H1 (cell line): ENCODE results near the gene RTN4RL1. TPM values are rescaled to one million over a fixed set of nuclear protein-coding genes. Genes with fewer than 3 reads are reported as not detected.

Experiments
- CBX8 ChIP-seq: fragments of 300-800, 300-1000 bp; sonication (generic); IDR thresholded peaks from 2 replicates; pipeline ENCODE4 v1.7.1; 2016; ENCODE audit warnings: low read depth, low read length, borderline replicate concordance
- CHD1 ChIP-seq: IDR thresholded peaks from 2 replicates; pipeline ENCODE4 v1.6.1; 2012; ENCODE audit warnings: low read depth, low read length, improper control_type of control experiment
- HDAC2 ChIP-seq, 2 experiments: fragments of 300-600 bp in 1 of 2; sonication (generic) in 1 of 2; IDR thresholded peaks; 2 replicates each; pipeline ENCODE4 v1.6.1; 2011 to 2012; ENCODE audit warnings: low read depth in 2 of 2, low read length in 2 of 2, mild to moderate bottlenecking in 2 of 2, moderate library complexity in 2 of 2, borderline replicate concordance in 1 of 2, inconsistent platforms in 1 of 2
- KDM1A ChIP-seq: fragments of 200-600, 300-600 bp; sonication (generic); IDR thresholded peaks from 2 replicates; pipeline ENCODE4 v1.7.1; 2016; ENCODE audit warnings: mild to moderate bottlenecking, low read length, borderline replicate concordance
- POLR2A ChIP-seq, 2 experiments: IDR thresholded peaks; 1 replicate in 1 of 2; 2 replicates in 1 of 2; pipeline ENCODE4 v1.6.1; 2011; ENCODE audit warnings: low read depth in 2 of 2, low read length in 2 of 2, mild to moderate bottlenecking in 2 of 2; ENCODE audit errors: control extremely low read depth in 1 of 2
- RAD21 ChIP-seq, 2 experiments: IDR thresholded peaks in 1 of 2; conservative IDR thresholded peaks in 1 of 2; 2 replicates each; pipeline ENCODE4 v1.6.1; 2011; ENCODE audit warnings: low read depth in 2 of 2, low read length in 2 of 2, improper control_type of control experiment in 1 of 2, inconsistent platforms in 1 of 2, mild to moderate bottlenecking in 1 of 2, moderate library complexity in 1 of 2
- TCF12 ChIP-seq: IDR thresholded peaks from 2 replicates; pipeline ENCODE4 v1.6.1; 2011; ENCODE audit warnings: low read depth, mild to moderate bottlenecking, low read length
- polyA plus RNA-seq, 7 experiments: library from polyadenylated mRNA; depleted of rRNA in 3 of 7; stranded (reverse) in 5 of 7; unstranded in 2 of 7; fragments of >200 nt in 5 of 7; fragments of 200-250 nt in 2 of 7; gene quantifications; 1 replicate in 5 of 7; 2 replicates in 1 of 7; 4 replicates in 1 of 7; pipeline versions ENCODE4 v1.2.1 to v1.2.3, GENCODE V29; 2011 to 2013; ENCODE audit warnings: missing spikeins in 2 of 7, mixed read lengths in 2 of 7
- total RNA-seq: library from RNA; stranded (reverse); fragmentation: NEBNext Ultra II Directional; extraction: Animal tissue kit (Norgen Biotek cat#: 25700); gene quantifications from 2 replicates; pipeline ENCODE4 v1.2.1, GENCODE V29; 2021

The RTN4RL1 gene
- total and polyA plus RNA-seq, 2 of the 8 experiments (the other 6 are each of a cell fraction or from before 2014, with no cell fraction given): 0.09 TPM; not detected in 1

DNA sequence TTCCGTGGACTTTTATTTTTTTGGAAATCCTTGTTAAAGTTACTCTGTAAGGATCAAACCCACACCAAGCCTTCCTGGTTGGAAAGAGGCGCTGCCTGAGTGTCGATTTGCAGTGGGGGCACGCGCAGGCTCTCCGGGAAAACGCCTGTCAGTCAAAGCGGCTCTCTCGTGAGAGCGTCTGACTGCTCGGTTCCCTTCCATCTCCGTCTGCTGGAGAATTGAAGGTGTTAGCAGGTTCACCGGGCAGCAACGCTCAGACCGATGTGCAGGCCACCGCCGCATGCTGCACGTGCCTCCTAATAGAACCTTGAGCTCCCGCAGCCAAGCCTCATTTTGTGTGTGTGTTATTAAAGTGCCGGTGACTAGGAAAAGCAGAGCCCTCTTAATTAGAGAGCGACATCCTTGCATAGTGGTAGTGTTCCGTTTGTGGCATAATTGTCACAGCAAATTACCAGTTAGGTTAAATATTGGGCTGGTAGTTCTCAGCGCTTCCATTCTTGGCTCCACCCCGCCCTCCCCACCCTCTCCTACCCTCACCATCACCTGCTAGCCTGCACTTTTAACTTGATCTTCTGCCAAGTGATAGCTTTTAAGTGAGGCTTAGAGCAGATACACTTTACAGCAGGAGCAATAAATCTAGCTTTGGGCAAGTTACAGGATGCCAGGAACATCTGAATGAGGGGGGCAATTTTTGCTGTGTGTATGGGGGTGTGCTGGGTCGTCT is 119.8 kb downstream of the RTN4RL1 start (continued):
- TF ChIP-seq HDAC2 (IDR thresholded peaks at IDR 0.05; ENCODE audit: borderline replicate concordance in 1 of 2, low read depth in 2 of 2, low read length in 2 of 2): no peak
- TF ChIP-seq KDM1A: no peak
- no peak for TF ChIP-seq TCF12
- TF ChIP-seq CHD1: no peak
- no peak for TF ChIP-seq RAD21 (IDR thresholded peaks at IDR 0.05 in 1 of 2, conservative IDR thresholded peaks at IDR 0.05 in 1 of 2; ENCODE audit: low read depth in 2 of 2, low read length in 2 of 2)
- no peak for TF ChIP-seq POLR2A (IDR thresholded peaks at IDR 0.05; ENCODE audit: control extremely low read depth in 1 of 2, low read depth in 2 of 2, low read length in 2 of 2)
- no peak for TF ChIP-seq CBX8
- TF ChIP-seq, all 59 proteins: peak for 0
